ENCODE results near the gene DLX5.
"Not testable (repeated sequence)": the region's sequence is repeated elsewhere in the genome, so short reads cannot be mapped to it uniquely, and the experiment has no call there.

DLX5 gene

GRCh38 chr7:97024209-97025129, at the start of gene DLX5:
Gene DLX5, minus strand, starts transcription at chr7:97024831. Its CDS starts 208 bp downstream, at chr7:97024623.
- no peak for DNase-seq

- DNase-seq = not testable (repeated sequence)
These were observed 47.4 kb upstream of the DLX5 start for GRCh38 chr7:97072025-97072424.

- DNase-seq = peak in 2 of 6 experiments; percentile 17 to 26
These were observed 40.4 kb upstream of the DLX5 start for GRCh38 chr7:97064972-97065587.

- DNase-seq = no peak
These were observed 39.4 kb upstream of the DLX5 start for GRCh38 chr7:97064020-97064419.

GRCh38 chr7:97043281-97043680, 18.6 kb upstream of the DLX5 start:
- DNase-seq = no peak

- no peak for DNase-seq
These were observed 14.9 kb upstream of the DLX5 start for GRCh38 chr7:97039374-97040065.

GRCh38 chr7:97034213-97034852, 9.7 kb upstream of the DLX5 start:
- not testable (repeated sequence) for DNase-seq

GRCh38 chr7:97027427-97028234, 3.0 kb upstream of the DLX5 start:
- peak; percentile 45 to 72 (median 50) for DNase-seq

GRCh38 chr7:97026715-97027426, 2.2 kb upstream of the DLX5 start:
- no peak for DNase-seq

- peak in 3 of 6 experiments; percentile 6 to 19 (median 17) for DNase-seq
These were observed 1.5 kb upstream of the DLX5 start for GRCh38 chr7:97025983-97026714.

GRCh38 chr7:97025130-97025499, 484 bp upstream of the DLX5 start:
- DNase-seq = no peak

GRCh38 chr7:97022491-97023306, 1.9 kb downstream of the DLX5 start:
- DNase-seq = no peak

GRCh38 chr7:97021747-97022490, 2.7 kb downstream of the DLX5 start:
- no peak for DNase-seq

- no peak for DNase-seq
These were observed 3.5 kb downstream of the DLX5 start for GRCh38 chr7:97020996-97021746.

GRCh38 chr7:97020601-97020995, 4.0 kb downstream of the DLX5 start:
- no peak for DNase-seq

GRCh38 chr7:97019710-97020225, 4.9 kb downstream of the DLX5 start:
- DNase-seq = no peak

GRCh38 chr7:97018791-97019531, 5.7 kb downstream of the DLX5 start:
- DNase-seq = no peak
